PC-3 (cell line): ENCODE measurements around the gene STPG3. TPM values are rescaled to one million over a fixed set of nuclear protein-coding genes. Genes with fewer than 3 reads are reported as not detected.

Experiments used
- ATAC-seq: fragments of 200-7000 bp; cut with Tn5 transposase; 2 replicates; pipeline ENCODE4 v1.9.1; 2020; ENCODE audit warnings: mild to moderate bottlenecking, moderate library complexity
- BruUV-seq: library from RNA; stranded (reverse); fragments of 400-500 nt; replicated peaks from 2 replicates; lab custom pipeline; 2021; lab: Mats Ljungman, UMichigan
- CTCF ChIA-PET: fragments of 300-600 bp; sonication (Branson Sonifier 250); formaldehyde crosslinking; loops from one replicate; lab custom pipeline; 2022; ENCODE audit warnings: antibody characterized with exemption; lab: Charles Lee
- POLR2A ChIA-PET: fragments of 300-600 bp; sonication (Branson Sonifier 250); formaldehyde crosslinking; loops from one replicate; lab custom pipeline; 2022; ENCODE audit warnings: antibody characterized with exemption; ENCODE audit not compliant: unreplicated experiment; lab: Charles Lee
- DNase-seq: peaks from one replicate; pipeline ENCODE4 v3.0.0-alpha.2; 2015
- H2AFZ ChIP-seq: fragments of 300-600 bp; sonication (generic); 2 replicates; pipeline ENCODE4 v1.6.0; 2016; ENCODE audit warnings: antibody characterized with exemption, low read length
- H3F3A ChIP-seq: fragments of 300-600 bp; sonication (generic); one replicate; pipeline ENCODE4 v1.6.0; 2017; ENCODE audit warnings: antibody characterized with exemption, low read length, control low read depth, mild to moderate bottlenecking; ENCODE audit not compliant: unreplicated experiment
- H3K27ac ChIP-seq: fragments of 300-600 bp; sonication (generic); 2 replicates; pipeline ENCODE4 v1.5.1; 2016; ENCODE audit warnings: mild to moderate bottlenecking, low read length
- H3K27me3 ChIP-seq: fragments of 300-600 bp; sonication (generic); 2 replicates; pipeline ENCODE4 v1.6.1; 2016; ENCODE audit warnings: low read length, mixed read lengths
- H3K36me3 ChIP-seq: fragments of 300-600 bp; sonication (generic); 2 replicates; pipeline ENCODE4 v1.6.1; 2016; ENCODE audit warnings: low read depth, mixed run types, low read length, mixed read lengths
- H3K4me1 ChIP-seq: fragments of 300-600 bp; sonication (generic); 2 replicates; pipeline ENCODE4 v1.5.1; 2016; ENCODE audit warnings: low read length; ENCODE audit not compliant: insufficient read depth
- H3K4me2 ChIP-seq: fragments of 300-600 bp; sonication (generic); 2 replicates; pipeline ENCODE4 v1.6.0; 2016; ENCODE audit warnings: low read length
- H3K4me3 ChIP-seq: fragments of 300-600 bp; sonication (generic); 2 replicates; pipeline ENCODE4 v1.5.1; 2016; ENCODE audit warnings: mild to moderate bottlenecking, low read length, mixed read lengths
- H3K79me2 ChIP-seq: fragments of 300-600 bp; sonication (generic); 2 replicates; pipeline ENCODE4 v1.6.1; 2017; ENCODE audit warnings: low read length, mixed read lengths
- H3K9ac ChIP-seq: fragments of 300-600 bp; sonication (generic); 2 replicates; pipeline ENCODE4 v1.6.0; 2016; ENCODE audit warnings: mild to moderate bottlenecking, low read length
- H3K9me2 ChIP-seq: fragments of 300-600 bp; sonication (generic); replicated peaks from 2 replicates; pipeline ENCODE4 v1.6.1; 2016; ENCODE audit warnings: mixed run types, low read length, mixed read lengths
- H3K9me3 ChIP-seq: fragments of 300-600 bp; sonication (generic); 2 replicates; pipeline ENCODE4 v1.6.1; 2016; ENCODE audit warnings: low read length, mixed read lengths
- H4K20me1 ChIP-seq: fragments of 300-600 bp; sonication (generic); 2 replicates; pipeline ENCODE4 v1.6.1; 2016; ENCODE audit warnings: low read length, mixed read lengths
- EZH2 ChIP-seq: fragments of 300-600 bp; sonication (generic); IDR thresholded peaks from one replicate; pipeline ENCODE4 v1.6.1; 2017; ENCODE audit warnings: antibody characterized with exemption, mild to moderate bottlenecking, low read length; ENCODE audit not compliant: unreplicated experiment
- EZH2phosphoT487 ChIP-seq: fragments of 300-600 bp; sonication (generic); IDR thresholded peaks from 2 replicates; pipeline ENCODE4 v1.6.1; 2018; ENCODE audit warnings: mild to moderate bottlenecking, antibody characterized with exemption, low read length, borderline replicate concordance
- intact Hi-C: fragments of 100-400 bp; cut with micrococcal nuclease; formaldehyde crosslinking; loops from 2 replicates; pipeline ENCODE4 v1.9.0; 2023
- total RNA-seq: library from RNA; depleted of rRNA; stranded (reverse); fragments of >200 nt; gene quantifications from 2 replicates; pipeline ENCODE4 v1.2.3, GENCODE V29; 2014
- TF ChIP-seq, protein P1 (sequence below): fragments of 300-600 bp; sonication (generic); conservative IDR thresholded peaks from 2 replicates; pipeline ENCODE4 v1.5.1; 2017; ENCODE audit warnings: antibody characterized with exemption, low read depth, mild to moderate bottlenecking, low read length

The STPG3 gene
- total RNA-seq, 1 experiment from 2014 or later: not detected

DNA sequence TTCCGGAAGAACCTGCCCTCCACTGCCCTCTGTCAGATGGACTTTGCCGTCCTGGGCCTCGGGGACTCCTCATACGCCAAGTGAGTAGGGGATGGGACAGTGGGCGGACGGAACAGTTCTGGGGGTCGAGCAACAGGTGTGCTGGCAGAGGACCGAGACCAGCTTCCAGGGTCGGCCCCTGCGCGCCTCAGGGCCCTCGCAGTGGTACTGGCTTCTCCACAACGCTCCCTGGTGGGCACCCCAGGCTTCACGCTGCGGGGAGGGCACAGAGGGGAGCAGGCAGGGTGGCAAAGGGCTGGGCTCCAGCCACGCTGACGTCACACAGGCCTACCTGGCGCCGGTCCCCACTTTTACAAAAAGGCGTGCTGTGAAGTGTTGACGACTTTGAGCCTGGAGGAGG, 38.6 kb upstream of the STPG3 start:
- intact Hi-C loops: no loop called here
- no peak overlapping the region for H3K4me3 ChIP-seq
- H3K9ac ChIP-seq: no peak overlapping the region
- no peak overlapping the region for H2AFZ ChIP-seq
- DNase-seq: no peak
- no peaks in the 10 kb centered on the region for H4K20me1 ChIP-seq
- H3K4me1 ChIP-seq: peaks cover 8% of the 10 kb centered on the region; the same call in 1 of the 2 replicates
- H3K4me2 ChIP-seq: no peak overlapping the region
- BruUV-seq: no TSS peak
- no peak for ATAC-seq
- H3K9me3 ChIP-seq: no peaks in the 10 kb centered on the region
- no peaks in the 10 kb centered on the region for H3K36me3 ChIP-seq
- H3F3A ChIP-seq: no peaks in the 10 kb centered on the region
- TF ChIP-seq, protein P1, sequence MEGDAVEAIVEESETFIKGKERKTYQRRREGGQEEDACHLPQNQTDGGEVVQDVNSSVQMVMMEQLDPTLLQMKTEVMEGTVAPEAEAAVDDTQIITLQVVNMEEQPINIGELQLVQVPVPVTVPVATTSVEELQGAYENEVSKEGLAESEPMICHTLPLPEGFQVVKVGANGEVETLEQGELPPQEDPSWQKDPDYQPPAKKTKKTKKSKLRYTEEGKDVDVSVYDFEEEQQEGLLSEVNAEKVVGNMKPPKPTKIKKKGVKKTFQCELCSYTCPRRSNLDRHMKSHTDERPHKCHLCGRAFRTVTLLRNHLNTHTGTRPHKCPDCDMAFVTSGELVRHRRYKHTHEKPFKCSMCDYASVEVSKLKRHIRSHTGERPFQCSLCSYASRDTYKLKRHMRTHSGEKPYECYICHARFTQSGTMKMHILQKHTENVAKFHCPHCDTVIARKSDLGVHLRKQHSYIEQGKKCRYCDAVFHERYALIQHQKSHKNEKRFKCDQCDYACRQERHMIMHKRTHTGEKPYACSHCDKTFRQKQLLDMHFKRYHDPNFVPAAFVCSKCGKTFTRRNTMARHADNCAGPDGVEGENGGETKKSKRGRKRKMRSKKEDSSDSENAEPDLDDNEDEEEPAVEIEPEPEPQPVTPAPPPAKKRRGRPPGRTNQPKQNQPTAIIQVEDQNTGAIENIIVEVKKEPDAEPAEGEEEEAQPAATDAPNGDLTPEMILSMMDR: no peak
- TF ChIP-seq EZH2phosphoT487 (no peak), EZH2 (no peak)
- ChIA-PET CTCF (no interaction called here), POLR2A (no interaction called here)
- H3K79me2 ChIP-seq: peaks cover 1% of the 10 kb centered on the region; the same call in 1 of the 2 replicates
- H3K9me2 ChIP-seq: no peaks in the 10 kb centered on the region
- no peaks in the 10 kb centered on the region for H3K27me3 ChIP-seq
- no peak overlapping the region for H3K27ac ChIP-seq

DNA sequence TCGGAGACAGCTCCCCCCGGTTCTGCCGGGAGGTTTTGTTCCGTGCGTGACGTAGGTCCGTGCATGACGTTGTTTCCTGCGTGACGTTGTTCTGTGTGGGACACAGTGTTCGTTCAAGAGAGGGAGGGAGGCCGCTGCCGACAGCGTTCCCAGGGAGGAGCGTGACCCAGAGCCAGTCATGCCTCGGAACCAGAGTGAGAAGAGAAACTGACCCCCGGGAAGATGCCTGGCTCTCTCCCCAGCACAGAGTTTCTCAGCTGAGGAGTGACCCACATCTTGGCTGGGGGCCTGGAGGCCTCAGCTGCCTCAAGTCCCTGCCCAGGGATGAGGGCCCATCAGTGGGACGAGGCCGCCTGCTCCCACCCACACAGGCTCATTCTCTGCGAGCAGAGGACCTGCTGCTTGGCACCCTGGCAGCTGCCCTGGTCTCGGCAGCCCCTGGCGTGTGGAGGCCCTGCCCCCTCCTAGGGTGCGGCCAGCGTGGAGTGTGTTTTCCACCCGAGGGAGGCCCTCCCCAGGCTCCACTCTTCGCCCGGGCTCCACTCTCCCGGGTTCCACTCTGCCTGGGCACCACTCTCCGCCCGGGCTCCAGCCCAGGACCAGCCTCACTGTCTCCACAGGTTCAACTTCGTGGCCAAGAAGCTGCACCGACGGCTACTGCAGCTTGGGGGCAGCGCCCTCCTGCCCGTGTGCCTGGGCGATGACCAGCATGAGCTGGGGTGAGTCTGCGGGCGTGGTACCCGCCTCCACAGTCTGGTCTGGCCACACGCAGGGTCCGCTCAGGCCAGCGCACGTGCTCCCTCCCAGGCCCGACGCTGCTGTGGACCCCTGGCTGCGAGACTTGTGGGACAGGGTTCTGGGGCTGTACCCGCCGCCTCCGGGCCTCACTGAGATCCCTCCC, 37.7 kb upstream of the STPG3 start:
- ChIA-PET CTCF (no interaction called here), POLR2A (no interaction called here)
- Histone ChIP-seq H3K4me2 (no peak overlapping the region), H3K79me2 (no peaks in the 10 kb centered on the region), H3K4me3 (no peak overlapping the region), H3K9me2 (no peaks in the 10 kb centered on the region), H3K36me3 (no peaks in the 10 kb centered on the region), H2AFZ (no peak overlapping the region), H3K27ac (no peak overlapping the region), H3K27me3 (no peaks in the 10 kb centered on the region), H3K4me1 (peaks cover 17% of the 10 kb centered on the region), H3K9me3 (no peaks in the 10 kb centered on the region), H3K9ac (no peak overlapping the region), H4K20me1 (no peaks in the 10 kb centered on the region), H3F3A (no peaks in the 10 kb centered on the region)
- intact Hi-C loops: no loop called here
- no peak for DNase-seq
- no peak for TF ChIP-seq EZH2phosphoT487
- TF ChIP-seq, protein P1: peak; percentile 47; the same call in 1 of the 2 replicates
- no peak for ATAC-seq
- no TSS peak for BruUV-seq

DNA sequence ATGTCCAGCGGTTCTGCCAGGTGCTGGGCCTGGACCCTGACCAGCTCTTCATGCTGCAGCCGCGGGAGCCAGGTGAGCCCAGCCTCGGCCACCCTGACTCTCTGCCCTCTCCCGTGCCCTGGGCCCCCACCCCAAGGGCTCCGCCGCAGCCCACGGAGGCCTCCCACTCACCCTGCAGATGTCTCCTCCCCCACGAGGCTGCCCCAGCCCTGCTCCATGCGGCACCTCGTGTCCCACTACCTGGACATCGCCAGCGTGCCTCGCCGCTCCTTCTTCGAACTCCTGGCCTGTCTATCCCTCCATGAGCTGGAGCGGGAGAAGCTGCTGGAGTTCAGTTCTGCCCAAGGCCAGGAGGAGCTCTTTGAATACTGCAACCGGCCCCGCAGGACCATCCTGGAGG, 36.5 kb upstream of the STPG3 start:
- H3K9ac ChIP-seq: no peak overlapping the region
- no peaks in the 10 kb centered on the region for H4K20me1 ChIP-seq
- ATAC-seq (no peak), DNase-seq (no peak)
- no peaks in the 10 kb centered on the region for H3K9me2 ChIP-seq
- H3K4me2 ChIP-seq: no peak overlapping the region
- no peak overlapping the region for H3K27ac ChIP-seq
- CTCF ChIA-PET: no interaction called here
- H3F3A ChIP-seq: no peaks in the 10 kb centered on the region
- POLR2A ChIA-PET: no interaction called here
- peaks cover 24% of the 10 kb centered on the region for H3K4me1 ChIP-seq
- intact Hi-C loops: no loop called here
- H3K9me3 ChIP-seq: no peaks in the 10 kb centered on the region
- H3K27me3 ChIP-seq: no peaks in the 10 kb centered on the region
- no peak overlapping the region for H2AFZ ChIP-seq
- H3K79me2 ChIP-seq: no peaks in the 10 kb centered on the region
- no peak for TF ChIP-seq EZH2phosphoT487
- TF ChIP-seq, protein P1: no peak
- no peak for TF ChIP-seq EZH2
- no peak overlapping the region for H3K4me3 ChIP-seq
- BruUV-seq: no TSS peak
- no peaks in the 10 kb centered on the region for H3K36me3 ChIP-seq
